ENCODE measurements around the gene LRP1B.

The LRP1B gene

DNA sequence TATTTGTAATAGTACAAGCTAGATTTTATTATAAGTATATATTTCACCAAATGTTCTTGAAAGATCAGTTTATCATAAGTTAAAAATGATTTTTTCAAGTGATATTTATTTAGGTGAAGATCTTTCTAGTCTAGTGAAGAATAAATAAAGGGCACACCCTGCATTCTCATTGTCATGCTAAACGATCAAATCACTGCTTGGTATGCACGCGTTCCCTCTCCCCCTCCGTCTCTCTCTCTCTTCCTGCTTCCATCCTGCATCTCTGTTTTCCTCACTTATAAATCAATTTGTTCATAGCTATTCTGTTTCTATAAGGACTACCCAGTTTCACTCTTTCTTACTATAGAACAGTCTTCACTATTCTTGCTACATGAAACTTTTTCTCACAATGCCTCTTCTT is 1067.4 kb downstream of the LRP1B start:
- DNase-seq: no peak

DNA sequence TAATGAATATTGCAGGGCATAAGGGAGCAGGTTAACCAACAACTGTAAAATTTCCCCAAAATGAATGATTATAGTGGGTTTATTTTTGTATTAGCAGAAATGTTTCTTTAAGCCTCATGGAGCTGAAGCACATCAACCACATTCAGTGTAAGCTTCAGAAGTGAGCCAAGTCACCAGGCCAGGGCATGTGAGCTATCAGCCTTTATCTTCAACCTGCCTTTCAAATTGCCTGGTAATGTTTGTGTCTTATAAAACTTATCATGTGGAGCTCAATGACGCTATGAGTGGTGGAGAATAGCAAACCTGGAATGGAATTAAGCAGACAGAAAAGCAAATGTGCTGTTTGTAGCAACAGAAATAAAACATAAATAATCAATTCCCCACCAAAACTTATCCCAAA is 1068.4 kb downstream of the LRP1B start:
- no peak for DNase-seq

DNA sequence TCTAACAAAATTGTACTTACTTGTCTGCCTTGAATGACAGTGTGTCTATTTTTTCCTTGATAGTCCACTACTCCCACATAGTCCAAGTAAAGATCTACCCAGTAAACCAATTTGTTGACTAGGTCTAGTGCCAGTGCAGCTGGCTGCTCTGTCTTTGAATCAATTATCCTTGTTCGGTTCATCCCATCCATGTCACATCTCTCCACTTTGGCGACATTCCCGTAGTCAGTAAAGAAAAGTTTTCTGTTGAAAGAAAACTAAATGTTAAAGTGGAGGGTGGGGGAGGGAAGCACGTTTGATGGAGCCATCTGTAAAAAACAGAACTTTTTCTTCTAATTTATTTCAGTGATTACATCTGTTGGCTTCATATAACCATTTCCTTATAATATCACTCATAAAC is 1068.8 kb downstream of the LRP1B start:
- no peak for DNase-seq

DNA sequence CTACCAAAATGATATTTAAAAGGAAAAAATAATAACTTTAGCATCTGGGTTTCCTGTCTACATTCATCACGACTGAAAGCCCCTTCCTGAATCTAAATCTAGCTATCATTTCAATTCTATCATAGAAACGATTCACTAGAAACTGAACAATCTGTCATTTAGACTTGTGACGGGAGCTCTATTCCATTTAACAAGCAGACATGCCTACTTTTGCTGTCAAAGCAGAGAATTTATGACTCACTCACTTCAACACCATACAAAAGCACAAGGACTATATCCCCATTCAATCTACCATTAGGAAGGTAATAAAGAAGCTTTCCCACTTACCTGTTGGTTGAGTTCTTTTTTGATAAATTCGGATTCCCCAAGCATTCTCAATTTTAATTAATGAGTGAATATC is 1072.3 kb downstream of the LRP1B start:
- no peak for DNase-seq

DNA sequence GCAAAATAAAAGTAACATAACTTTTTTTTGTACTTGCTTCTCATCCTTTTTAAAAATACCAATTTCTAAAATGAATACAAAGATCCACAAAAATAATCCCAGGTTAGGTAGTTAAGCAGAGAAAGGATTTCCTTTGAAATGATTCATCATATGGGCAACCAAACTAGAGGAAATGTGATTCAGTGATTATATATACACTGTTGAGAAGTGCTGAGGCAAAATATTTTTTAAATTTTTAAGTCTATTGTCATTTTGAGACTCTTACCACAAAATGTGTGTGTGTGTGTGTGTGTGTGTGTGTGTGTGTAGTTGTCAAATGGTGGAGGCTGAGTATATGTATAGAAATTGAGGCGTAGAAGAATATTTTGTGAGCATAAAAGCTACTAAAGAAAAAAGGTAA is 1075.3 kb downstream of the LRP1B start:
- no peak for DNase-seq

DNA sequence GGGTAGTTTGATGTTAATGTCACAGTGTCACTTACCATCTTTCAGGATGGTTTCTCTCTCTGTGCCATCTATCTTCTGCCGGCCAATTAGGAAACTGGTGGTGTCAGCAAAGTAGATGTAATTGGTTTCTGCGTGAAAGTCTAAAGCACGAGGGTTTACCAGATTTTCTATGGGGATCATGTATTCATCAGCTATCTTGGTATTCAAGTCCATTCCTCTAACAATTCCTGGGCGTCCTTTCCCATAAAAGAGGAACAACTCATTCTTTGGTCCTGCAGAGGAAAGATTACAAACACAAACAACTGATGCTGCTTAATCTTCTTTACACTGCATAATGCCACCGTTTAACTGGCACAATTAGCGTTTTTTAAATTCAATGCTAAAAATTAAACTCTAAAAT is 1081.9 kb downstream of the LRP1B start:
- DNase-seq: no peak

DNA sequence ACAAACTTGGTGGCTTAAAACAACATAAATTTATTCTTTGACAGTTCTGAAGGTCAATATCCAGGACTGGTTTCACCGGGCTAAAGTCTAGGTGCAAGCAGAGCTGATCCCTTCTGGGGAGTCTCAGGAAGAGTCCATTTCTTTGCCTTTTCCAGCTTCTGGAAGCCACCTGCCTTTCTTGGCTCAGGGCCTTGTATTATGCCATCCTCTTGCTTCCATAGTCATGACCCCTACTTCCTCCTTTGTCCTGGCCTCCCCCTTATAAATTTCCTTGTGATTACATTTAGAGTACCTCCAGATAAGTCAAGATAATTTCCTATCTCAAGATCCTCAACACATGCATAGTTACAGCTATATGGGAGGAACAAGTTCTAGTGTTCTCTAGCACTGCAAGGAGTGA is 1089.5 kb downstream of the LRP1B start:
- DNase-seq: no peak

DNA sequence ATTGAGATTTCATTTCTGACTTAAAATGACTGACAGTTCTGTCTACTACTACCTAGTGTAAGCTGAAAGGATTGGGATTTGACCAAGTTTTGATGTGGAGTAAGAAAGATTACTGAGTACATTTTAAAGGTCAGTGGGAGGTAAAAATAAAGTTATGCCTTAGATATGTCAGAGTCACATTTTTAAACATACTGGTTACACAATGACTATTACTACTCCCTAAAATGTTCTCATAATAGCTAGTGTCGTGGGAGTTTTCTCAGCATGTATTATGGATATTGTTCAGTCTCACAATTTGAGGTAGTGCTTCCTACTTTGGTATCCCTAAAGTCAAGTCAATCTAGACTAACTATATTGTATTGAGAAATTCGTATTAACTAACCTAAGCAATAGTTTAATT is 1092.5 kb downstream of the LRP1B start:
- no peak for DNase-seq

DNA sequence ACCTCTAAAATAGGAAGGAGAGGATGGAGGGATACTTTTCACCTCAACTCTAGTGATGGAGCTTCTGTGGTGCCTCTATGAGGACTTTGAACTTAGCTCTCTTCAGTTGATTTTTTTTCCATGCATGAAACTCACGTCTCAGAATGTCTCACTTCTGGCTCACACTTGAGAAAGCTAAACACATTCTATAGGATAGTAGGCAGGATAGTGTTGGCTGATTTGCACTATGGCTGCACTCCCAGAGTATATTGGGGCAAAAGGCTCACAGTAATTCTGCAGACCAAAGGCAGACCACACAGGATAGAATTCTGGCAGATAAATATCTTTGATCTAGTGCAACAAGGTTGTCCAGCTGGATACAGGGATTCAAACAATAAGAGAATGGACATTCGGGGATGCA is 1093.5 kb downstream of the LRP1B start:
- no peak for DNase-seq

DNA sequence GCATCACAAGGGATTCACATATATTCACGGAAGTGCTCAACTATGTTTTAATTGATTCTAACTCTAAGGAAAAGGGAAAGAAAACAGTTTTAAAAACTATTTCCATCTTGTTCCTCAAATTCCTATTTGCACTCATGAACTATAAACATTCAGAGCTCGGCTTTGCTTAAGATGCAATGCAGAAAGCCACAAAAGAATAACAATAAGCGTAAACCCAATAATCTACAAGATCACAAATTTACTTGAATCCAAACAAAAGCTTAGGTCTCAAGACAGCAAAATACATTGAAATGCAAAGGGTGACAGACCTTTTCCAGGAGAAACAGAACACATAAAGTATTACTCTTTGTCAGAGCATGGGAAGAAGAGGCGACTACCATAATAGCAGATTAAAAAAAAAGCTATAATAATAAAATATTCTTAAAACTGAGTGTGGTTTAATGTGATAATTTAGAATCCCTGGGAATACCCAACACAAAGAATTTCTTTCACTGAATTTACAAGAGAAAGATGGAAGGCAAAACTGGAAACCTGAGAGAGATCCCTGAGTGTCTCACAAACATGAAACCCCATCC is 1094.9 kb downstream of the LRP1B start:
- no peak for DNase-seq

DNA sequence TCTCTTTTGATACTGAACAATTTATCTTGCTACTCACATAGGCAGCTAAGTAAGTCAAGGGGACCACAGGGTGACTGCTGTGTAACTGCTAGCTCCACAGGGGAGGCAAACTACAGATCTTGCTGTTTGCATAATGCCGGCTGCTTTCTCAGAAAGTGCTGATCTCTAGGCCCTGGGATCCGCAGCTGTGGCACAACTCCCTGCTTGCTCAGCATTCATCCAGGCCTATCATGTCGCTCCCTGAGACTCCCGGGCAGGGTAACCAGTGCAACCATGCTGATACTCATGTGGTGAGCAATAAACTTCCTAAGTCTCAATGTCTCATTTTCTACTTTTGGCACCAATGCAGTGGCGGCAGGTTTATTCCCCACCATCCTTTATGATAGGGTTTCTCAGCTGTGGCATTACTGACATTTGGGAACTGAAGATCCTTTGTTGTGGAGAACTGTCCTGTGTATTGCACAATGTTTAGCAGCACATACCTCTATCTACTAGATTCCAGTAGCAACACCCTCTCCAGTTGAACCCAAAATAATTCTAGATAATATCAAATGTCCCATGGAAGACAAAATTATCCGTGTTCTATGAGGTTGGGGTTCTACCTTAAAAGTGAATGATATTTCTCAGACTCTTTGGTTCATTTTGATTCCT is 1101.3 kb downstream of the LRP1B start:
- no peak for DNase-seq

DNA sequence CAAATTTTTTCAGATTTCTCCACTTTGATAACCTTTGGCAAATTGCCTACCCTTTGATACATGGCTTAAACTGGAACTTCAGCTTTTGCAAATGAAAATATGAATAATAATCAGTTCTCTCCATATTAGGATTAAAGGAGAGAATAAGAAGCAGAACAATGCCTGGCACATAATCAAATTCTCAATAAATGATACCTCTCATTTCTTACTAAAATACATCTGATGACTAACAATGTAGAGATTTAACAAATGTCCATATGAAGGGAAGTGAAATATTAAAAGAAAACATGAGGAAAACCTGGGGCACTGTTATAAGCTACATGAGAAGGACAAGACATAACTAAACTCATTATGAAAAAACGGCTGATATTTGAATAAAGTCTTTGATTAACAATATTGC is 1103.6 kb downstream of the LRP1B start:
- DNase-seq: no peak

DNA sequence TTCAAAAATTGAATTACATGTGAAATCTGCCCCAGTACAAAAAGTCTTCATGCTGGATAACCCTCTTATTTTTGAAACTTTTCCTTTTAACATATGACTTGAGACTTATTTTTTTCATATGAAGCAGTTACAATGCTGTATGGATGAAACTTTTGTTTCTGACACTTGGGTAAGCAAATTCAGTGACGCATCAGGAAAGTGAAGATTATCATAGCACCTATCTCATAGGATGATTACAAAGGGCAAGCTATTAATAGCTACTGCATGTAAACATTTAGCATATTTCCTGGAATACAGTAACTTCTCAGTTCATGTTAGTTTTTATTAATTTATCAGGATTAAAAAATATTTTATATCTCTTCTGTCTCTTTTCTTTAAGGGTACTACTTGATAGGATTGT is 1109.2 kb downstream of the LRP1B start:
- DNase-seq: no peak

DNA sequence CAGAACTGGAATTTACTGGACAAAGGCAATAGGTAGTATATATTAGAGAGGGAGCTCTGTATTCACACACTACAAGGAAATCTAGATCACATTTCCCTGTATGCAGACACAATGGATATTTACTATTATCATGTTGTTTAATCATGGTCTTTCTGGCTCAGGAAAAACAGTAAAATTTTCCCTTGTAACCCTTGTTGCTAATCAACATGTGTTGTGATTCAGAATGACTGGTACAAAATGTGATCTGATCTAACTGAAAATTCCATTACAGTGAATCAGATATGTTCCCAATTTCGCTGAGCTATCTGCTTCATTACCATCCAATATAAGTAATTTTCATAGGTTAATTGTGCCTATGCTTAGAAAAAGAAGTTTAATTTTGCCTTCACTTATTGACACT is 1109.7 kb downstream of the LRP1B start:
- DNase-seq: no peak

DNA sequence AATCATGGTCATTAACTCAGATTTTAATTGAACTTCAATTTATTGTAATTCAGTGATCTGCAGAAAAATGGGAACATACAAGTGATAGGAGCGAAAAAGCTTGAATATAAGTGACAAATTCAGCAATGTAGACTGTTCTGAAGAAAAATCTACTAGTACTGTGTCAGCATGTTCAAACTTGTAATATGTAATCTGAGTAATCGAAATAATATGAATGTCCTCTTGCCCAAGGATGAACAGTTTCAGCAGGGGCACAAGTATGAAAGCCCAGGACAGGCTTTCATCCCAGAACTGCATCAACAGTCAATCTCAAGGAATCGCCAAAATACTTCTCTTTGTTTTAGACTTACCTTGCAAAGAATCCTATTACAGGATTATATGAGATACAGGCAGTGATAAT is 1110.5 kb downstream of the LRP1B start:
- DNase-seq: no peak

DNA sequence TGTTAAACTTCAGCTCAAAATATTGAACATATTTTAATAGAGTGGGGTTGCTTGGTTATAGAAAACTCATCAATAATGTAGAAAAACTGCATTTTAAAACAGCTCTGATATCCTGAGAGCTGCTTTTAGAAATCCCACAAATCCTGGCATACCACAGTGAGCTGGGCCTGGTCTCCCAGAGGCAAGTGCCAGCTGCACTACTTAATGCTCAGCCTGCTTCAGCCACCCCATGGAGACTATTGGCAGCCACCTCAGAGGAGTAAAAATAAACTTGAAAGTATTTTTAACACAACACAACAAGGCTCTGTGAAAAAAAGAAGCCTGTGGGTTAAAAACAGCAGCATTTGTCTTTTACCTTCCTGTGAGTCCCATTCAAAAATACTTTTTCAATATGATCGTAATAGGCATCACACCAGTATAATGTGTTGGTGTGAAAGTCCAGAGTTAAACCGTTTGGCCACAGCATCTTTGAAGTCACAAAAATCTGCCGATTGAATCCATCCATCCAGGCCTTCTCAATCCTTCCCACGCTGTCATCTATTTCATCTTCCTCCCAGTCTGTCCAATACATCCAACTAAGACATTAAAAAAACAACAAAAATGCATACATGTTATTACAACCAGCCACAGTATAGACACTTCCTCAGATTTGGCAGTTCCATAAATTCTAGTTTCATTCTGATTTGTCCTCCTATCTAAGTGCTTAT is 1115.3 kb downstream of the LRP1B start:
- no peak for DNase-seq

DNA sequence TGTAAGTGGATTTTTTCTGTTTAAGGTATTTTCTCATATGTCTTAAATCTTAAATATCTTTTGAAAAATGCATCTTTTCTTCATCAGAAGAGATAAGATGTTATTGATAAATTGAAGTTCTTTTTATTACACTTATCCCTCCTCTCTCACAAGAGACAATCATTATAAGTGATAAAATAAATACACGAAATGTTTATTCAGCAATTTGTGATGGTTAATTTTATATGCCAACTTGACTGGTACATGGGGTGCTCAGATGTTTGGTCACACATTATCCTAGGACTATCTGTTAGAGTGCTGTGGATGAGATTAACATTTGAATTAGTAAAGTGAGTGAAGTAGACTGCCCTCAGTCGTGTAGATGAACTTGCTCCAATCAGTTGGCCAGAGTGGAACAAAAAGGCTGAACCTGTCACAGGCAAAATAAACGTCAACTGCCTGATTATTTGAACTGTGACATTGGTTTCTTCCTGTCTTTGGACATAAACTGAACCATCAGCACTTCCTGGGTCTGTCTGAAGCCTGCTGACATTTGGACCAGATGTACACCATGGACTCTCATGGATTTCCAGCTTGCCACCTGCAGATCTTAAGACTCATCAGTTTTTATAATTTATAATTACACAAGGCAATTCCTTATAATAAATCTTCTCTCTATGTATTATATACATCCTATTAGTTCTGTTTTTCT is 1126.7 kb downstream of the LRP1B start:
- no peak for DNase-seq

DNA sequence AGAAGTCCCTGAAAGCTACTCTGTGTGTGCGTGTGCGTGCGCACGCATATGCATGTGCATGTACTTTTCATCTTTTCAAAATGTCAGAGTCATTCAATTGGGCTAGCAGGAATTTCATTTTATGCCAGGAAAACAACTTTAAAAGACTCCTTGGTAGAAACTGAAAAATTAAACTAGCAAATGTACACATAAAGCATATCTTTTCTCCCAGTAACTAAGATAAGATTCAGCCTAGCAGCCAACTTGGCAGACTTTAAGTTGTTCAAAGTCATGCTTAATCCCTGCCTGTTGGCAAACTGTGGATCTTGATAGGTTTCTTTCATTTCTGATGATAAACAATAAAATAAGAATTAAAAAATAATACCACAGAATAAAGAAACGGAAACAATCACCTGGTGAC is 1129.1 kb downstream of the LRP1B start:
- no peak for DNase-seq

DNA sequence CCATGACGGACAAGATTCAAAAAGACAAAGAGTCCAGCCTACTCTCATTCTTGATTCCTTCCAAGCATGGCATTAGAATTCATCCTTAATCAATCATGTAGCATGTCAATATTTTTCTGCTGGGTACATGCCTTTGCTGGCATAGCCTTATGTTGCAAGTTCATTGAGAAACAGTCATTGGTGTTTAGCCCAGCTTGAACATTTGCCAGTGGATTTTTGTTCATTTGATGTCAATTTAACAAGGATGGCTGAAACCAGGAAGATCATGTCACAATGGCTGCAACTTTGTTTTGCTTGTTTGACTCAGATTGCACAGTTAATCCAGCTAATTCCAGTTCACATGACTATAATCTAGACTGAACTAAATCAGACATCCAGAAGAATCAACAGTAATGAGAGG is 1132.2 kb downstream of the LRP1B start:
- DNase-seq: no peak

DNA sequence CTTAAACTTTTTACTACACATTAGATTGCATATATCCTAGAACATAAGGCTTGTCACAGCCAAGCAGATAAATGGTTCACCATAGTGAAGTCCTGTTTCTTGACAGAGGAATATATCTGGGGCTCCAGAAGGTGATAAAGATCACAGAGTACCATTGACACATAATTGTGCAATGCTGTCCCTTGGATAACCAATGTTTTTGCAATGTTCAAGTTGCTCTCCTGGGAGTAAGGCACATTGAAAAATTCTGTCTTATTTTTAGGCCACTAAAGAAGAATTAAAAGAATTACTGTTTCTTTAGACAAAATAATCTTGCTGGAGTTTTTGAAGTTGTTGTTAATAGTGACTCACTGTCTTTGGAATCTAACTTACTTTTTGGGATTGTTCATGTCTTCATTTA is 1132.8 kb downstream of the LRP1B start:
- DNase-seq: no peak

DNA sequence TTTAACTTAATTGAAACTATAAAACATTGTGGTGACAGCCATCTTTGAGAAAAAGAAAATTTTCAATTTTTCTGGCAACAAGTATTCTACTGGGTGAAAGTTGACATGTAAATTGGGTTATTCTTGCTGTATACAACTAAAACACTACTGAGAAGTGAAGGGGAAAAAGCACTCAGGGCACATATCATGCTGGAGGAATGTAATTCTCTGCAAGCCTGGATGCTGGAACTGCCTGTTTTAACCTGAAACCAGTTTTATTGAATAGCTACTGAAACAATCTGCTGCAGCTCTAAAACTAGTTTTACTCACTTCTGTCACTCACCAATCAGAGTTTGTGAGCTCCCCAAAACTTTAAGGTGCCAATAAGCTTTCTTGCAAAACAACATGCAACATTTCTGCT is 1136.0 kb downstream of the LRP1B start:
- DNase-seq: no peak

DNA sequence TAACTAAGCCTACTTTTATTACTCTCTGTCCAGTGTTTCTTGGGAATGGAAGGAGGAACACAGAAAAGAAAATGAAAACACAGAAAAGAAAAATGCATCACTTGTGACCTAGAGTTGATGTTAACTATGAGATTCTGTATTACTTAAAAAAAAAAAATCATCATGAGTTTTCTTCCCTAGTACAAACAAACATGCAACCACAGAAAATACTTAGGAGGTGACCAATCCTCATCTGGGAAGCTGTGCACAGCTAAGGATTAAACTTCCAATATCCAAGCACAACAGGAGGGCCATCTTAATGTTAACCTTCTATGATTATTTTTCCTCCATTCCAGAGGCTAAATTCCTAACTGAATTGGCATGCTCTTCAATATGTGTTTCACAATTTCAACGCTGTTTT is 1140.4 kb downstream of the LRP1B start:
- no peak for DNase-seq

DNA sequence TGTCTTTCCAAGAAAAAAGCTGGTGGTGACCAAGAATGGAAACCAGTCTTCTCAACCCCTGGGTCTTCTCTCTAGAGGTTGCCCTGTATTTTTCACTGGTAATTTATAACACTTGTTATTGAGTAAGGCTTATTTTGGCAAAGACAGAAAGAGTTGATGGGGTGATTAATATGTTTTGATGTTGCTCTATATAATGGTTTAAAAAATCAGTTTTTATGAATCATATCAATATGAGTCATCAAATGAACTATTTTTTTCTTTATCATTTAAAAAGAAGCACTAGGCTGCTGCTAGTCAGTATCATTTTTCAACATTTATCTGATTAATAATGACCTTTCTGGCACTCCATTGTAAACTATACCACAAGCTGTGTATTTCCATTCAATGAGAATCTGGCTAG is 1142.2 kb downstream of the LRP1B start:
- DNase-seq: no peak

DNA sequence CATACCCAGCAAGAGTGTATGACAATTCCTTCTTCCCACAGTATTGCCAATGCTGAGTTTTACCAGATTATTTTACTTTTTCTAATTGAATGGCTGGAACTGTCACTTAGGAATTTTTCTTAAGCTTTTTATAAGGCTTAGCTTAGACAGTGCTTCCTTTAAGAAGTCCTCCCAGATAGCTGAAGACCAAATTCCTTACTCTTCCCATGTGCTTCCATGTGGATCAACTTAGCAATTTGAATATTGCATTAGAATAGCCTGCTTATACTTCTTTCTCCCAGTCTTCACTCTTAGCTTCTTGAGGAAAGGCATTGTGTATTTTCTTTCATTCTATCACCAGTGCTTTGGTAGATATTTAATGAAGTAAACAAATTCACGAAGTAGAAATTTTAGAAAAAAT is 1144.4 kb downstream of the LRP1B start:
- DNase-seq: no peak
